Measurements from ENCODE around the gene NANS.
"Not testable (repeated sequence)": the region's sequence is repeated elsewhere in the genome, so short reads cannot be mapped to it uniquely, and the experiment has no call there.

NANS gene

DNA sequence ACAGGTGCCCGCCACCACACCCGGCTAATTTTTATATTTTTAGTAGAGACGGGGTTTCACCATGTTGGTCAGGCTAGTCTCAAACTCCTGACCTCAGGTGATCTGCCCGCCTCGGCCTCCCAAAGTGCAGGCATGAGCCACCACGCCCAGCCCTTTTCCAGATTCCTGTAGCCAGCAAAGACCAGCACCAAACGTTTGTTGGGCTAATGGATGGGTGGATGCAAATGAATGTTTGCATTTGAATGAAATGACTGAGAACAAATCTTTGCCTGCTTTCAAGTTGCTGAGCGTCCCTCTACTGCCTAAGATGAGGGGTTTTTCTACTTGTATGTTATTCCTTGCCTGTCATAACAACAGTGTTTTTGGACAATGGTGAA is 20.0 kb downstream of the NANS start:
- H3K27me3 Mint-ChIP-seq (ENCODE audit: low read depth); H3K4me3 Mint-ChIP-seq; H3K9me3 Mint-ChIP-seq: not testable (repeated sequence)
- peaks cover 31% of the 10 kb centered on the region for H3K4me1 Mint-ChIP-seq (ENCODE audit: low read depth)
- peak overlapping the region; percentile 88 for H3K27ac Mint-ChIP-seq
- H3K36me3 Mint-ChIP-seq (ENCODE audit: low read depth): peaks cover 34% of the 10 kb centered on the region

DNA sequence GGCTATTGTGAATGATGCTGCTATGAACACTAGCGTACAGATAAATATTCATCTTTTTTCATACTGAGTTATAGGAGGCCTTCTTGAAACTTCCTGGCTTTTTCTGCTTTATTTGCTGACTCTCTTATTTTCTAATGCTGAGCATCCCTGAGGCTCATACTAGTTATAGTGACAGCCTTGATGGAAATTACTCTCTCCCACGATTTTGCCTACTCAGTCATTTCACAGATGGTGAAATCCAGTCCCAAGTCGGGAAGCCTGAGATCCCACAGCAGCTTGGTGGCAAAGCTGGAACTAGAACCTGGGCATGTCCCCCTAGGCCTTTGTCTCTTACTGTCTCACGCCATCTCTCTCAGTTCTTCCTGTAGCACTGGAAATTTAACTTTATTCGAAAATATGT is 22.4 kb downstream of the NANS start:
- Mint-ChIP-seq H3K9me3 (no peaks in the 10 kb centered on the region), H3K4me1 (ENCODE audit: low read depth) (peaks cover 52% of the 10 kb centered on the region), H3K27me3 (ENCODE audit: low read depth) (no peaks in the 10 kb centered on the region), H3K36me3 (ENCODE audit: low read depth) (peaks cover 55% of the 10 kb centered on the region), H3K27ac (no peak overlapping the region), H3K4me3 (no peak overlapping the region)

- no peaks in the 10 kb centered on the region for H3K9me3 Mint-ChIP-seq
- H3K27me3 Mint-ChIP-seq (ENCODE audit: low read depth): no peaks in the 10 kb centered on the region
- peaks cover 42% of the 10 kb centered on the region for H3K4me1 Mint-ChIP-seq (ENCODE audit: low read depth)
- no peak overlapping the region for H3K4me3 Mint-ChIP-seq
- H3K36me3 Mint-ChIP-seq (ENCODE audit: low read depth): peaks cover 59% of the 10 kb centered on the region
- no peak overlapping the region for H3K27ac Mint-ChIP-seq
Observed at GRCh38 chr9:98080326-98080725, 23.8 kb downstream of the NANS start.

GRCh38 chr9:98080780-98081179 is 24.2 kb downstream of the NANS start:
- no peak overlapping the region for H3K27ac Mint-ChIP-seq

GRCh38 chr9:98081477-98082219 is 25.1 kb downstream of the NANS start:
- Mint-ChIP-seq H3K27me3 (ENCODE audit: low read depth) (no peaks in the 10 kb centered on the region), H3K27ac (peak overlapping the region; percentile 85), H3K9me3 (no peaks in the 10 kb centered on the region), H3K4me1 (ENCODE audit: low read depth) (peaks cover 38% of the 10 kb centered on the region), H3K36me3 (ENCODE audit: low read depth) (peaks cover 63% of the 10 kb centered on the region), H3K4me3 (no peak overlapping the region)

More at GRCh38 chr9:98080780-98081179, 24.2 kb downstream of the NANS start:
- Mint-ChIP-seq H3K4me3 (no peak overlapping the region), H3K36me3 (ENCODE audit: low read depth) (peaks cover 61% of the 10 kb centered on the region), H3K9me3 (no peaks in the 10 kb centered on the region), H3K27me3 (ENCODE audit: low read depth) (no peaks in the 10 kb centered on the region), H3K4me1 (ENCODE audit: low read depth) (peaks cover 37% of the 10 kb centered on the region)

GRCh38 chr9:98083061-98083501 is 26.5 kb downstream of the NANS start:
- H3K4me1 Mint-ChIP-seq (ENCODE audit: low read depth): peaks cover 37% of the 10 kb centered on the region
- H3K27me3 Mint-ChIP-seq (ENCODE audit: low read depth): no peaks in the 10 kb centered on the region
- no peaks in the 10 kb centered on the region for H3K9me3 Mint-ChIP-seq
- peak overlapping the region; percentile 3 for H3K27ac Mint-ChIP-seq
- peaks cover 57% of the 10 kb centered on the region for H3K36me3 Mint-ChIP-seq (ENCODE audit: low read depth)
- H3K4me3 Mint-ChIP-seq: no peak overlapping the region

GRCh38 chr9:98083566-98084183 is 27.1 kb downstream of the NANS start:
- Mint-ChIP-seq H3K36me3 (ENCODE audit: low read depth) (peaks cover 59% of the 10 kb centered on the region), H3K27me3 (ENCODE audit: low read depth) (no peaks in the 10 kb centered on the region), H3K4me3 (no peak overlapping the region), H3K9me3 (no peaks in the 10 kb centered on the region), H3K27ac (peak overlapping the region; percentile 3), H3K4me1 (ENCODE audit: low read depth) (peaks cover 38% of the 10 kb centered on the region)

GRCh38 chr9:98084396-98084795 is 27.9 kb downstream of the NANS start:
- H3K36me3 Mint-ChIP-seq (ENCODE audit: low read depth): peaks cover 55% of the 10 kb centered on the region
- no peak overlapping the region for H3K4me3 Mint-ChIP-seq
- H3K9me3 Mint-ChIP-seq: no peaks in the 10 kb centered on the region
- peaks cover 36% of the 10 kb centered on the region for H3K4me1 Mint-ChIP-seq (ENCODE audit: low read depth)
- H3K27ac Mint-ChIP-seq: no peak overlapping the region
- H3K27me3 Mint-ChIP-seq (ENCODE audit: low read depth): no peaks in the 10 kb centered on the region

- Mint-ChIP-seq H3K4me3 (no peak overlapping the region), H3K4me1 (ENCODE audit: low read depth) (peaks cover 43% of the 10 kb centered on the region), H3K36me3 (ENCODE audit: low read depth) (peaks cover 61% of the 10 kb centered on the region), H3K9me3 (no peaks in the 10 kb centered on the region), H3K27me3 (ENCODE audit: low read depth) (no peaks in the 10 kb centered on the region), H3K27ac (peak overlapping the region; percentile 14)
Observed at GRCh38 chr9:98085058-98085457, 28.5 kb downstream of the NANS start.

DNA sequence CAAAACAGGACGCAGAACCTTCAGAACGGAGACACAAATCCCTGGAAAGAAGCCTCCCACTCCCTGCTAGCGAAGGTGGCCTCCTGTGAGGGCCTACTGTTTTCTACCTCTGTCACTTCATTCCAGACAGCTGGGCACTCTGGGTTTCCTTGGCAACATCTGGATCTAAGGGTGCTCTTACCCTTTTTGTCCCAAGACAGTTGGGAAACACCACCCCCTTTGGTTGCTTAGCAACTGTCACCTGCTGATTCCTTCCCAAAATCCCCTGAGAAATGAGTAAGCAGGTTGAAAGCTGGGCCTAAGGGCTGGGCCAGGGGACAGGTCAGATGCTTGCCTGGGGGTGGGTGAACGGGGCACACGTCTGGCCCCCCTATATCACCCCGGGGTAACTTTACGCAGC is 29.4 kb downstream of the NANS start:
- Mint-ChIP-seq H3K4me1 (ENCODE audit: low read depth) (peaks cover 45% of the 10 kb centered on the region), H3K9me3 (no peaks in the 10 kb centered on the region), H3K4me3 (no peak overlapping the region), H3K27me3 (ENCODE audit: low read depth) (no peaks in the 10 kb centered on the region), H3K36me3 (ENCODE audit: low read depth) (peaks cover 60% of the 10 kb centered on the region), H3K27ac (peak overlapping the region; percentile 65)

DNA sequence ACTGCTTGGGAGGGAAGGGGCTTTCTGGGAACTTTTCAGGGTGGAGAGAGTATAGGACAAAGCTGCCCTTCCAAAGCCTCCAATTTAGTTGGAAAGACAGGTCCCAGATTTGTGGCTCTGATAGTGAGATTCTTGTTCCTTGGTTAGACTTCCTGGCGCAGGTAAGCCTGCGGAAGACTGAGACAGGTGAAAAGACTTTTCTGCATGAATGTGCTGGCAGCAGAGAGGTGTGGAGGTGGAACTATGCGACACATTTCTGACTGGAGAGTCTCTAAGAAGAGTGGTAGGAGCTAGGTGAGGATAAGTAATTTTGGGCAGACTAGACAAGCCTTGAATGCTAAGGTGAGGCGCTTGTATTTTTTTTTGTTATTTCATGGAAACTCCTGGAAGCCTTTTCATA is 29.9 kb downstream of the NANS start:
- Mint-ChIP-seq H3K9me3 (no peaks in the 10 kb centered on the region), H3K4me3 (peak overlapping the region; percentile 6), H3K4me1 (ENCODE audit: low read depth) (peaks cover 40% of the 10 kb centered on the region), H3K27me3 (ENCODE audit: low read depth) (no peaks in the 10 kb centered on the region), H3K27ac (peak overlapping the region; percentile 71), H3K36me3 (ENCODE audit: low read depth) (peaks cover 58% of the 10 kb centered on the region)

GRCh38 chr9:98087420-98088354 is 31.2 kb downstream of the NANS start:
- Mint-ChIP-seq H3K27ac (no peak overlapping the region), H3K36me3 (ENCODE audit: low read depth) (peaks cover 52% of the 10 kb centered on the region), H3K4me3 (no peak overlapping the region), H3K27me3 (ENCODE audit: low read depth) (no peaks in the 10 kb centered on the region), H3K9me3 (no peaks in the 10 kb centered on the region), H3K4me1 (ENCODE audit: low read depth) (peaks cover 33% of the 10 kb centered on the region)

GRCh38 chr9:98090674-98091073 is 34.1 kb downstream of the NANS start:
- Mint-ChIP-seq H3K36me3 (ENCODE audit: low read depth) (peaks cover 53% of the 10 kb centered on the region), H3K4me1 (ENCODE audit: low read depth) (peaks cover 37% of the 10 kb centered on the region)
- not testable (repeated sequence) for H3K27ac Mint-ChIP-seq

GRCh38 chr9:98091735-98092612 is 35.4 kb downstream of the NANS start:
- peaks cover 42% of the 10 kb centered on the region for H3K4me1 Mint-ChIP-seq (ENCODE audit: low read depth)
- H3K9me3 Mint-ChIP-seq: no peaks in the 10 kb centered on the region
- peak overlapping the region; percentile 70 for H3K27ac Mint-ChIP-seq
- H3K27me3 Mint-ChIP-seq (ENCODE audit: low read depth): no peaks in the 10 kb centered on the region
- no peak overlapping the region for H3K4me3 Mint-ChIP-seq
- H3K36me3 Mint-ChIP-seq (ENCODE audit: low read depth): peaks cover 50% of the 10 kb centered on the region

More at GRCh38 chr9:98090674-98091073, 34.1 kb downstream of the NANS start:
- H3K9me3 Mint-ChIP-seq; H3K27me3 Mint-ChIP-seq (ENCODE audit: low read depth); H3K4me3 Mint-ChIP-seq: not testable (repeated sequence)

Measured in T-helper 1 cell treated with Interleukin-12 subunit alpha and Interleukin-12 subunit beta and Interleukin-4 antibody, amounts not matched to agents 30 μg/mL and 1 μg/mL, for 36 hours (primary cell).